ENCODE measurements around the gene BMPER.

BMPER gene

DNA sequence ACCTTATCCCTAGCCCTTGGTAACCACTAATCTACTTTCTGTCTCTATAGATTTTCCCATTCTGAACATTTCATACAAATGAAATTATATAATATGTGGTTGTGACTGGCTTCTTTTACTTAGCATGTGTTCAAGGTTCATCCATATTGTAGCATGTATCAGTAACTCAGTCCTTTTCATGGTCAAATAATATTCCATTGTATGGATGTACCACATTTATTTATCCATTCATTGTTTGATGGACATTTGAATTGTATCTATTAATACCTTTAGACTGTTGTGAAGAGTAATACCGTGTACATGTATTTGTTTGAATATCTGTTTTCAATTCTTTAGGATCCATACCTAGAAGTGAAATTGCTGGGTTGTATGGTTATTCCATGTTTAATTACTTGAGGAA, 210.2 kb downstream of the BMPER start:
- TF ChIP-seq, protein P1, sequence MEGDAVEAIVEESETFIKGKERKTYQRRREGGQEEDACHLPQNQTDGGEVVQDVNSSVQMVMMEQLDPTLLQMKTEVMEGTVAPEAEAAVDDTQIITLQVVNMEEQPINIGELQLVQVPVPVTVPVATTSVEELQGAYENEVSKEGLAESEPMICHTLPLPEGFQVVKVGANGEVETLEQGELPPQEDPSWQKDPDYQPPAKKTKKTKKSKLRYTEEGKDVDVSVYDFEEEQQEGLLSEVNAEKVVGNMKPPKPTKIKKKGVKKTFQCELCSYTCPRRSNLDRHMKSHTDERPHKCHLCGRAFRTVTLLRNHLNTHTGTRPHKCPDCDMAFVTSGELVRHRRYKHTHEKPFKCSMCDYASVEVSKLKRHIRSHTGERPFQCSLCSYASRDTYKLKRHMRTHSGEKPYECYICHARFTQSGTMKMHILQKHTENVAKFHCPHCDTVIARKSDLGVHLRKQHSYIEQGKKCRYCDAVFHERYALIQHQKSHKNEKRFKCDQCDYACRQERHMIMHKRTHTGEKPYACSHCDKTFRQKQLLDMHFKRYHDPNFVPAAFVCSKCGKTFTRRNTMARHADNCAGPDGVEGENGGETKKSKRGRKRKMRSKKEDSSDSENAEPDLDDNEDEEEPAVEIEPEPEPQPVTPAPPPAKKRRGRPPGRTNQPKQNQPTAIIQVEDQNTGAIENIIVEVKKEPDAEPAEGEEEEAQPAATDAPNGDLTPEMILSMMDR (IDR thresholded peaks at IDR 0.05; ENCODE audit: insufficient read depth, low read depth, low read length, missing control alignments) = no peak
- H3K4me3 ChIP-seq (ENCODE audit: low read length) = no peak overlapping the region
- no peak for DNase-seq (ENCODE audit: low read depth)

DNA sequence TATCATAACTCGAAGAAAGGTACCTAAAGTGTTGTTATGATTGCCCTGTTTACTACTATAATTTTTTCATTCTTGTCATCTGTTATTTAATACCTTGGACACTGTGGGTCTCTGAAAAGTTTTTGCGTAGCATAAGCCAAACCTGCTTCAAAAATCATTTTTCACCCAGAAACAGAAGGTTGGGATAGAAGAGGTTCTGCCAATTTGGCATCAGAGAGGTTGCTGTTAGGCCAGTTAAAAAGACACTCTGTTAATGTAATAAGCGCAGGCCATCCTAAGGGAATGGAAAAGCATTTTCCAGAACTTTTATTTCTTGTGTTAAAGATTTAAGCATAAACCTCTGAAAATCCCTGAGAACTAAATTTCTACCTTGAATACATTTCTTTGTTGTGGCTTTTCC, 212.2 kb downstream of the BMPER start:
- no peak for DNase-seq (ENCODE audit: low read depth)
- TF ChIP-seq, protein P1 (IDR thresholded peaks at IDR 0.05; ENCODE audit: insufficient read depth, low read depth, low read length, missing control alignments) = no peak
- H3K4me3 ChIP-seq (ENCODE audit: low read length) = no peak overlapping the region

DNA sequence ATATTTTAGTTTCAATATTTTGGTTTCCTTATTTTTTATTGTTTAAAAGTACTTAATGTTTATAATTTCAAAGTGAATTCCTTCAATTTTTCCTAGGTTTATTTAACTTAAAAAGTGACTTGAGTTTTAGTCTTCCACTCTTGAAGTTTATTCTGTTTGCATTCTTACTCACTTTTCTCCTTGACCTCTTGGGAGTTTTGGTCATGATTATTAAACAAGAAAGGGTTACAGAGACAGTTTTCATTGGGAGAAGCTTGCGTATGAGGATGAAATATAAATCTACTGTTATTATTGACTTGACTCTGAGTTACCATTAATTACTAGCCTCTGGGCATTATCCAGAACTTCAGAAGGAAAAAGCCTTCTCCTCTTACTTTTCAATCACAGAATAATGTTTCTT, 216.0 kb downstream of the BMPER start:
- TF ChIP-seq, protein P1 (IDR thresholded peaks at IDR 0.05; ENCODE audit: insufficient read depth, low read depth, low read length, missing control alignments) = no peak
- H3K4me3 ChIP-seq (ENCODE audit: low read length) = no peak overlapping the region

DNA sequence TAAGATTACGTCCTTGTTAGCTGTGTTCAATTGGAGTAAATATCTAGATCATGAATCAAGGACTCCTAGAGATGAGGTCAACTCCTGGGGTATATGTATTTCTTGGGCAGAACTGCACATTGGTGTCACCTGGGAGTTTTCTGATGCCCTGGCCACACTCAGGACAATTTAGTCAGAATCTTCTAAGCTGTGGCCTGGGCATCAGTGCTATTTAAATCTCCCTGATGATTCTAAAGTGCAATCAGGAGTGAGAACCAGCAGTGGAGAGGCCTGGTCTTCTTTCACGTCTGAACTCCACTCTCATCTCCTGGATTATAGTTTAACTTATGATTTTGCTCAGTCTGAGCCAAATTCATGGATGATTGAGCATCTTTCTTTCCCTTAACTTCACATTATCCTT, 218.0 kb downstream of the BMPER start:
- H3K4me3 ChIP-seq (ENCODE audit: low read length) = no peak overlapping the region
- DNase-seq (ENCODE audit: low read depth) = no peak
- TF ChIP-seq, protein P1 (IDR thresholded peaks at IDR 0.05; ENCODE audit: insufficient read depth, low read depth, low read length, missing control alignments) = no peak

More for the DNA sequence above, 216.0 kb downstream of the BMPER start:
- DNase-seq (ENCODE audit: low read depth) = no peak

DNA sequence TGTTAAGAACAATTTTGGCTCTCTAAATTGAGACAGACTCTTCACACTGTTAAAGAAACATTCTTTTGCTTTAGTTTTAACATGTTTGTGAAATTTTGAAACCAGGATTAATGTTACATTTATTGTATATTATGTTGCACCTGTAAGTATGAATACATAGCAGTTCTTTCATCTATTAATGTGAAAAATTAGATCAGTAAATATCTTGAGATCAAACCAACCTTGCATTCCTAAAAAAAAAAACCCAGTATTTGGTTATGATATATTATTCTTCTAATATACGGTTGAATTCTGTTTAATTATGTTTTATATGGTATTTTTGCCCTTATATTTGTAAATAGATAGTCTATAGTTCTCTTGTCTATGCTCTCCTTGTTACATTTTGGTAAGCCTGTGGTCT, 219.4 kb downstream of the BMPER start:
- DNase-seq (ENCODE audit: low read depth) = no peak

DNA sequence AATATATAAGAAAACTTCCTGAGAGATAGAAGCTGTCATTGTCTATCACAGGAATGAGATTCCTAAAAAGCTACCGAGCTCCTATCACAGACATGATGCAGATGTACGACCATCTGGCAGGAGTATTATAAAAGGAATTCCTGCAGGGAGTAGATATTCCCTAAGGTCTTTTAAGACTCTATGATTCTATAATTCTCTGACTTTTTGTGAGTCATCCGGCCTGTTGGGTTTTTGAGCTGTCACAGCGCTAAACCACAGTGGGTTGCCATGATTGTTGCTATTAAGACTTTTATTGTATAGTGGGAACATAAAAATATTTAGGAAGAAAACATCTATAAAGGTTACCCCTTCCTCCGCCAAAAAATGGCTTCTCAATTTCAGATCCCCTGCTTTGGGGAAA, 223.4 kb downstream of the BMPER start:
- H3K4me3 ChIP-seq (ENCODE audit: low read length) = no peak overlapping the region
- DNase-seq (ENCODE audit: low read depth) = no peak

More for the DNA sequence above, 219.4 kb downstream of the BMPER start:
- H3K4me3 ChIP-seq (ENCODE audit: low read length) = no peak overlapping the region
- TF ChIP-seq, protein P1 (IDR thresholded peaks at IDR 0.05; ENCODE audit: insufficient read depth, low read depth, low read length, missing control alignments) = no peak

More for the DNA sequence above, 223.4 kb downstream of the BMPER start:
- TF ChIP-seq, protein P1 (IDR thresholded peaks at IDR 0.05; ENCODE audit: insufficient read depth, low read depth, low read length, missing control alignments) = no peak
